ENCODE data around the gene GABRG3. TPM values are rescaled to one million over a fixed set of nuclear protein-coding genes. Genes with fewer than 3 reads are reported as not detected.

Gene GABRG3
- total RNA-seq, 1 donor from 2014 or later = 19.3 TPM

DNA sequence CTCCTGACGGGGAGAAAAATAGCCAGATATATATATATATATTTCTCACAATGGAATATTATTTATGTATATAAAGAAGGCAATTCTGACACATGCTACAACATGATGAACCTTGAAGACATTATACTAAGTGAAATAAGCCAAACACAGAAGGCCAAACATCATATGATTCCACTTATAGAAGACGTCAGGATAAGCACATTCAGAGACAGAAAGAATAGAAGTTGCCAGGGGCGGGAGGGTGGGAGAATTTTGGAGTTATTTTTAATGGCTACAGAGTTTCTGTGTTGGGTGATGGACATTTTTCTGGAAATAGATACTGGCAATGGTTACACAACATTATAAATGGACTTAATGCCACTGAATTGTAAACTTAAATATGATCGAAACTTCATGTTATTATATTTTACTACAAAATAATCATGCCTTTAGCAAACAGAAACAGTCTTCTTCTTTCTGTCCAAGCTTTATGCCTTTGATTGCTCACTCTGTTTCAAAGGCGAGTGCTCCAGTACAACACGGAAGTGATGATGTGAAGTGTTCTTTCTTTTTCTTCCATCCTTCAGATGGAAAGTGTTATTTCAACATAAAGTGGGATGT, 614.2 kb downstream of the GABRG3 start:
- no peak for DNase-seq

DNA sequence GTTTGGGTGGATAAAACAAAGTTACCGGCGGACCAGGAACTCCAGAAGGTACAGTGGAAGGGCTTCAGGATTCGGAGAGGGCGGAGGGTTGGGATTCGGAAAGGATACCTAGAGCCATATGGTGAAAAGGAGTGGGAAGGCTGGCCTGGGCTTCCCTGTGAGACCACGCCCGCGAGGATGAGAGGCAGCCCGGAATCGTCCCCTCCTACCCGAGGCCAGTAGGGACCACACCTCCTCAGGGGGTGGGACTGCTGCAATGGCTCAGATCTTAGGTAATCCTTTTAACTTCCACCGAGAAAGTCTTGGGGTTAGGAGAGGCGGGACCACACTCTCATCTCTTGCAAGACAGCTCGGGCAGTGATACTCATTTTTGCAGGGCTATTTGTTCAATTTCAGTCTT, 616.8 kb downstream of the GABRG3 start:
- no peak for DNase-seq

DNA sequence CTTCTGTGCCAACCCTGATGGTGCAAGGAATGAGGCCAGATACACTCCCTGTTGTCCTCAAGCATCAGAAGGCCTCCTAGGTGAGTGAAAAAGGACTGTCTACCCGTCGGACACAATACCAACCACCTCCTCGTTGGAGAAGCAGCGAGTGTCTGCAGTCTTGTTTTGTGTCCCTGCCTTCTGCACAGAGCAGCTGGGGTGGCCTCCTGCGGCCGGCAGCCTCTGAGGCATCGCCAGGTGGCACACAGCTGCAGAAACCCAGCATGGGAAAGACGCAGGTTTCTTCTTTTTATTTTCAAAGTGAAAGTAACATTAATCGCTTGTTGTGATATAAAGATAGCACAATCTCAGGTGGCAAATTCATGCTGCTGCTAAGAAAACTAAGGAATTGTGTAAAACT, 618.3 kb downstream of the GABRG3 start:
- DNase-seq = no peak

DNA sequence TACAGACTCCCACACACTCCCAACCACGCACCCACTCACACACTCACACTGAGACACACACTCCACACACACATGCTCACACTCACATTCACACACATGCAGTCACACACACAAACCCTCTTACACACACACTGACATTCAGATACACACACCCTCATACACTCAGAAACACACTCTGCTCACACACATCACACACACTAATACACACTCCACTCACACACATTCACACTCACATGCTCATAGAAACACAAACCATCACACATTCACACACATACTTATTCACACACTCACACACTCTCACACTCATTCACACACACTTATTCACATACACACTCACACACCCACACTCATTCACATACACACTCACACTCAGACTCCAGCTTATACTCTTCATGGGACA, 618.8 kb downstream of the GABRG3 start:
- DNase-seq = no peak

Small RNA genes lying within 50 kb of the gene (small RNA-seq; reads per million reads assigned to genes)
- gene RNA5SP391 (not detected), gene SERPINE4P (not detected)

Other genes with a start within 250 kb of the GABRG3 start
- 124 TPM for gene GABRB3, start 198.1 kb upstream of the GABRG3 start, total RNA-seq
- 38.1 TPM for gene GABRA5, start 104.1 kb upstream of the GABRG3 start, total RNA-seq

Data from occipital lobe (tissue), 3 donors.